SK-N-SH treated with all-trans-retinoic acid at 6 μM for 48 hours (cell line): ENCODE data around the gene CDCA4.

Experiments used
- ATAC-seq: fragments of 200-7000 bp; cut with Tn5 transposase; 3 replicates; pipeline ENCODE4 v1.9.1; 2020; ENCODE audit warnings: mild to moderate bottlenecking, moderate library complexity
- ARNTL ChIP-seq: fragments of 450-650 bp; formaldehyde crosslinking; IDR thresholded peaks from 2 replicates; pipeline ENCODE4 v1.5.0; 2020; ENCODE audit warnings: low read depth, mild to moderate bottlenecking, moderate library complexity, borderline replicate concordance
- BACH2 ChIP-seq: fragments of 250-450 bp; sonication (Bioruptor Pico); IDR thresholded peaks from 2 replicates; pipeline ENCODE4 v1.9.0; 2021; ENCODE audit warnings: mild to moderate bottlenecking, borderline replicate concordance
- CREB5 ChIP-seq: fragments of 250-450 bp; sonication (Bioruptor Pico); IDR thresholded peaks from 2 replicates; pipeline ENCODE4 v1.5.1; 2020; ENCODE audit warnings: low read depth, mild to moderate bottlenecking, moderate library complexity
- CSDC2 ChIP-seq: fragments of 250-450 bp; sonication (Bioruptor Pico); IDR thresholded peaks from 2 replicates; pipeline ENCODE4 v1.5.0; 2020; ENCODE audit warnings: mild to moderate bottlenecking, moderate library complexity
- ESRRG ChIP-seq: fragments of 250-450 bp; sonication (Bioruptor Pico); IDR thresholded peaks from 2 replicates; pipeline ENCODE4 v1.6.1; 2021; ENCODE audit warnings: mild to moderate bottlenecking
- GLIS3 ChIP-seq: fragments of 250-450 bp; sonication (Bioruptor Pico); IDR thresholded peaks from 2 replicates; pipeline ENCODE4 v1.5.0; 2020; ENCODE audit warnings: mild to moderate bottlenecking, moderate library complexity
- ISL1 ChIP-seq: fragments of 250-450 bp; sonication (Bioruptor Pico); IDR thresholded peaks from 2 replicates; pipeline ENCODE4 v2.1.2; 2022; ENCODE audit warnings: mild to moderate bottlenecking, moderate library complexity
- OSR1 ChIP-seq: fragments of 250-450 bp; sonication (Bioruptor Pico); IDR thresholded peaks from 2 replicates; pipeline ENCODE4 v1.8.0; 2022; ENCODE audit warnings: moderate library complexity, mild to moderate bottlenecking, inconsistent platforms
- PATZ1 ChIP-seq: fragments of 250-450 bp; sonication (Bioruptor Pico); IDR thresholded peaks from 2 replicates; pipeline ENCODE4 v1.8.0; 2020; ENCODE audit warnings: mild to moderate bottlenecking, moderate library complexity, borderline replicate concordance
- PPARA ChIP-seq: fragments of 250-450 bp; sonication (Bioruptor Pico); IDR thresholded peaks from 2 replicates; pipeline ENCODE4 v1.5.0; 2020; ENCODE audit warnings: mild to moderate bottlenecking, borderline replicate concordance
- RARB ChIP-seq: fragments of 250-450 bp; sonication (Bioruptor Pico); IDR thresholded peaks from 2 replicates; pipeline ENCODE4 v1.8.0; 2021; ENCODE audit warnings: mild to moderate bottlenecking, moderate library complexity
- SNAI2 ChIP-seq: fragments of 250-450 bp; sonication (Bioruptor Pico); IDR thresholded peaks from 2 replicates; pipeline ENCODE4 v1.5.0; 2020; ENCODE audit warnings: mild to moderate bottlenecking, moderate library complexity
- TCF4 ChIP-seq: fragments of 250-450 bp; sonication (Bioruptor Pico); IDR thresholded peaks from 2 replicates; pipeline ENCODE4 v1.8.0; 2021; ENCODE audit warnings: mild to moderate bottlenecking, moderate library complexity, borderline replicate concordance
- ZC3H10 ChIP-seq: fragments of 250-450 bp; sonication (Bioruptor Pico); IDR thresholded peaks from 2 replicates; pipeline ENCODE4 v1.5.1; 2021; ENCODE audit warnings: mild to moderate bottlenecking, moderate library complexity
- ZFP3 ChIP-seq: fragments of 250-450 bp; sonication (Bioruptor Pico); IDR thresholded peaks from 2 replicates; pipeline ENCODE4 v1.5.0; 2020; ENCODE audit warnings: mild to moderate bottlenecking, moderate library complexity
- ZFP30 ChIP-seq: fragments of 450-650 bp; formaldehyde crosslinking; IDR thresholded peaks from 2 replicates; pipeline ENCODE4 v1.5.0; 2022; ENCODE audit warnings: mild to moderate bottlenecking, moderate library complexity
- ZNF565 ChIP-seq: fragments of 450-650 bp; formaldehyde crosslinking; conservative IDR thresholded peaks from 2 replicates; pipeline ENCODE4 v1.5.0; 2020; ENCODE audit warnings: low read depth, mild to moderate bottlenecking, moderate library complexity
- ZNF70 ChIP-seq: fragments of 450-650 bp; formaldehyde crosslinking; IDR thresholded peaks from 2 replicates; pipeline ENCODE4 v1.5.0; 2020; ENCODE audit warnings: mild to moderate bottlenecking, moderate library complexity
- ZNF8 ChIP-seq: fragments of 450-650 bp; formaldehyde crosslinking; IDR thresholded peaks from 2 replicates; pipeline ENCODE4 v1.5.0; 2020; ENCODE audit warnings: mild to moderate bottlenecking, moderate library complexity
- TF ChIP-seq, protein P1 (sequence below): fragments of 250-450 bp; sonication (Bioruptor Pico); IDR thresholded peaks from 2 replicates; pipeline ENCODE4 v1.5.0; 2020; ENCODE audit warnings: mild to moderate bottlenecking, moderate library complexity
- TF ChIP-seq, protein P2 (sequence below): fragments of 250-450 bp; sonication (Bioruptor Pico); IDR thresholded peaks from 2 replicates; pipeline ENCODE4 v1.8.0; 2021; ENCODE audit warnings: low read depth, mild to moderate bottlenecking, moderate library complexity, borderline replicate concordance
- TF ChIP-seq, protein P3 (sequence below): fragments of 250-450 bp; sonication (Bioruptor Pico); IDR thresholded peaks from 2 replicates; pipeline ENCODE4 v1.5.1; 2021; ENCODE audit warnings: mild to moderate bottlenecking, moderate library complexity

The CDCA4 gene

DNA sequence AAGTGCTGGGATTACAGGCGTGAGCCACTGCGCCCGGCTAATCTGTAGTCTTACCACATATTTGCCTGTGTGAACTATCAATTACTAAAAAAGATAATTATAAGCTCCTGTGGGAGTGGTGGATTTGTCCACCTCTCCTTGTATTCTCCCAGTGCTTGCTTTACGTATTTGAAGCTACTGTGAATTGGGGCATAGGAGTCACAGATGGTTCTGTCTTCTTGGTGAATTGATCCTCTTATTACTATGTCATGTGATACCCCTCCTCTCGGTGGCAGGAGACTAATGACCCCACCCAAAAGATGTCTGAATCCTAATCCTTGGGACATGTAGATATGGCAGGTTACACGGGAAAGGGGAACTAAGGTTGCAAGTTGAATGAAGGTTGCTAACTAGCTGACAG lies 32.5 kb upstream of the CDCA4 start:
- ATAC-seq, result no peak
- no peak for TF ChIP-seq ISL1 (CRISPR knock-in tag)
- TF ChIP-seq ESRRG (CRISPR knock-in tag), result no peak
- no peak for TF ChIP-seq PATZ1 (CRISPR knock-in tag)
- no peak for TF ChIP-seq RARB (CRISPR knock-in tag)
- TF ChIP-seq, protein P1, sequence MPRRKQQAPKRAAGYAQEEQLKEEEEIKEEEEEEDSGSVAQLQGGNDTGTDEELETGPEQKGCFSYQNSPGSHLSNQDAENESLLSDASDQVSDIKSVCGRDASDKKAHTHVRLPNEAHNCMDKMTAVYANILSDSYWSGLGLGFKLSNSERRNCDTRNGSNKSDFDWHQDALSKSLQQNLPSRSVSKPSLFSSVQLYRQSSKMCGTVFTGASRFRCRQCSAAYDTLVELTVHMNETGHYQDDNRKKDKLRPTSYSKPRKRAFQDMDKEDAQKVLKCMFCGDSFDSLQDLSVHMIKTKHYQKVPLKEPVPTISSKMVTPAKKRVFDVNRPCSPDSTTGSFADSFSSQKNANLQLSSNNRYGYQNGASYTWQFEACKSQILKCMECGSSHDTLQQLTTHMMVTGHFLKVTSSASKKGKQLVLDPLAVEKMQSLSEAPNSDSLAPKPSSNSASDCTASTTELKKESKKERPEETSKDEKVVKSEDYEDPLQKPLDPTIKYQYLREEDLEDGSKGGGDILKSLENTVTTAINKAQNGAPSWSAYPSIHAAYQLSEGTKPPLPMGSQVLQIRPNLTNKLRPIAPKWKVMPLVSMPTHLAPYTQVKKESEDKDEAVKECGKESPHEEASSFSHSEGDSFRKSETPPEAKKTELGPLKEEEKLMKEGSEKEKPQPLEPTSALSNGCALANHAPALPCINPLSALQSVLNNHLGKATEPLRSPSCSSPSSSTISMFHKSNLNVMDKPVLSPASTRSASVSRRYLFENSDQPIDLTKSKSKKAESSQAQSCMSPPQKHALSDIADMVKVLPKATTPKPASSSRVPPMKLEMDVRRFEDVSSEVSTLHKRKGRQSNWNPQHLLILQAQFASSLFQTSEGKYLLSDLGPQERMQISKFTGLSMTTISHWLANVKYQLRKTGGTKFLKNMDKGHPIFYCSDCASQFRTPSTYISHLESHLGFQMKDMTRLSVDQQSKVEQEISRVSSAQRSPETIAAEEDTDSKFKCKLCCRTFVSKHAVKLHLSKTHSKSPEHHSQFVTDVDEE (CRISPR knock-in tag), result no peak
- TF ChIP-seq ZFP3 (CRISPR knock-in tag), result no peak
- TF ChIP-seq, protein P2, sequence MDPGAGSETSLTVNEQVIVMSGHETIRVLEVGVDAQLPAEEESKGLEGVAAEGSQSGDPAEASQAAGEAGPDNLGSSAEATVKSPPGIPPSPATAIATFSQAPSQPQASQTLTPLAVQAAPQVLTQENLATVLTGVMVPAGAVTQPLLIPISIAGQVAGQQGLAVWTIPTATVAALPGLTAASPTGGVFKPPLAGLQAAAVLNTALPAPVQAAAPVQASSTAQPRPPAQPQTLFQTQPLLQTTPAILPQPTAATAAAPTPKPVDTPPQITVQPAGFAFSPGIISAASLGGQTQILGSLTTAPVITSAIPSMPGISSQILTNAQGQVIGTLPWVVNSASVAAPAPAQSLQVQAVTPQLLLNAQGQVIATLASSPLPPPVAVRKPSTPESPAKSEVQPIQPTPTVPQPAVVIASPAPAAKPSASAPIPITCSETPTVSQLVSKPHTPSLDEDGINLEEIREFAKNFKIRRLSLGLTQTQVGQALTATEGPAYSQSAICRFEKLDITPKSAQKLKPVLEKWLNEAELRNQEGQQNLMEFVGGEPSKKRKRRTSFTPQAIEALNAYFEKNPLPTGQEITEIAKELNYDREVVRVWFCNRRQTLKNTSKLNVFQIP (CRISPR knock-in tag), result no peak
- TF ChIP-seq ZNF70 (CRISPR knock-in tag), result no peak
- no peak for TF ChIP-seq ZFP30 (CRISPR knock-in tag)
- TF ChIP-seq TCF4 (CRISPR knock-in tag), result no peak
- no peak for TF ChIP-seq ZNF565 (CRISPR knock-in tag)
- no peak for TF ChIP-seq BACH2 (CRISPR knock-in tag)
- TF ChIP-seq PPARA (CRISPR knock-in tag), result no peak
- TF ChIP-seq ZNF8 (CRISPR knock-in tag), result no peak
- no peak for TF ChIP-seq GLIS3 (CRISPR knock-in tag)
- no peak for TF ChIP-seq OSR1 (CRISPR knock-in tag)
- TF ChIP-seq ZC3H10, result no peak
- no peak for TF ChIP-seq SNAI2 (CRISPR knock-in tag)
- no peak for TF ChIP-seq ARNTL (CRISPR knock-in tag)

DNA sequence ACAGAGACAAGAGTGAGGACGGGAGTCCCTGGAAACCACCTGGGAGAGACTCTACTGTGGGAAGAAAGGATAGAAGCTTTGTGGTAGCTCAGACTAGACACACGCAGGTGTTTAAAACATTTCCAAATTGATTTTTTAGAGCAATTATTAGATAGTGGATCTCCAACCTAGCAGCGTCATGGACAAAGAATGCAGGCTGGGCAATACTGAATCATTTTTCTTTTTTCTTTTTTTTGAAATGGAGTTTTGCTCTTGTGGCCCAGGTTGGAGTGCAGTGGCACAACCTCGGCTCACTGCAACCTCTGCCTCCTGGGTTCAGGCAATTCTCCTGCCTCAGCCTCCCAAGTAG lies 31.2 kb upstream of the CDCA4 start:
- no peak for TF ChIP-seq ZNF70 (CRISPR knock-in tag)
- no peak for TF ChIP-seq CREB5 (CRISPR knock-in tag)
- no peak for TF ChIP-seq ARNTL (CRISPR knock-in tag)
- no peak for TF ChIP-seq CSDC2
- no peak for TF ChIP-seq ESRRG (CRISPR knock-in tag)
- TF ChIP-seq, protein P3, sequence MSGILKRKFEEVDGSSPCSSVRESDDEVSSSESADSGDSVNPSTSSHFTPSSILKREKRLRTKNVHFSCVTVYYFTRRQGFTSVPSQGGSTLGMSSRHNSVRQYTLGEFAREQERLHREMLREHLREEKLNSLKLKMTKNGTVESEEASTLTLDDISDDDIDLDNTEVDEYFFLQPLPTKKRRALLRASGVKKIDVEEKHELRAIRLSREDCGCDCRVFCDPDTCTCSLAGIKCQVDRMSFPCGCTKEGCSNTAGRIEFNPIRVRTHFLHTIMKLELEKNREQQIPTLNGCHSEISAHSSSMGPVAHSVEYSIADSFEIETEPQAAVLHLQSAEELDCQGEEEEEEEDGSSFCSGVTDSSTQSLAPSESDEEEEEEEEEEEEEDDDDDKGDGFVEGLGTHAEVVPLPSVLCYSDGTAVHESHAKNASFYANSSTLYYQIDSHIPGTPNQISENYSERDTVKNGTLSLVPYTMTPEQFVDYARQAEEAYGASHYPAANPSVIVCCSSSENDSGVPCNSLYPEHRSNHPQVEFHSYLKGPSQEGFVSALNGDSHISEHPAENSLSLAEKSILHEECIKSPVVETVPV (CRISPR knock-in tag), result no peak
- TF ChIP-seq ZFP3 (CRISPR knock-in tag), result no peak
- no peak for TF ChIP-seq PATZ1 (CRISPR knock-in tag)
- TF ChIP-seq BACH2 (CRISPR knock-in tag), result no peak
- TF ChIP-seq, protein P1 (CRISPR knock-in tag), result no peak
- no peak for TF ChIP-seq RARB (CRISPR knock-in tag)
- no peak for ATAC-seq
